SK-N-SH (cell line): ENCODE results near the gene RFTN1.

ENCODE experiments used
- PBX3 ChIP-seq: IDR thresholded peaks from 2 replicates; pipeline ENCODE4; 2012
- TF ChIP-seq, protein P1 (sequence below): fragments of 200-600 bp; sonication (generic); IDR thresholded peaks from 2 replicates; pipeline ENCODE4 v1.6.1; 2017; ENCODE audit warnings: antibody characterized with exemption, mild to moderate bottlenecking, moderate library complexity

DNA sequence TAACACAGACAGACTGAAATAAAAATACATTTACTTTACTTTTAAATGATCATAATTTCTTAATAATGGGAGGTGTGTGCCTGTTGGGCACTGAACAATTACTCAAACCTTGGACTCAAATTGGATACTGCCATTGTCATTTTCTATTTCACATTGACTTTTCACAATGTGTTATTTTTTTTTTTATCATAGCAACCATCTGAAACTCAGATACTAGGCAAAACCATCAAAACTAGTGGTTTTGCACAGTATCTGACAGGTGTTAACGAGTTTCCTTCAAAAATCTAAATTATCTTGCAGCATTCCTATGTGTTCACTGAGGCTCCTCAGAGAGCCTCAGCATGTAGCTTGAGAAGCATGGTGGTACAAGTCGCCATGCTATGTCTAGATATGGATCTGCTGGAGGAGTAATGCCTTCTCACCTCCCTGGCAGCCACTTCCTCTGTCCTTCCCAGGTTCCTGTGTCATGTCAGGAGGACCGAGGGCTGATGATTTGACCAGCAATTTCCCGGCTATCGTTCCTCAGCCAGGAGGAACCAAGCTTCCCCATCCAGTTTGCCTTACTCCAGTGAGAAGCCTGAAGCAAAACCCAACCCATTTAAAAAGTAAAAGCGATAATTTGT, 29.9 kb upstream of the RFTN1 start:
- no peak for TF ChIP-seq PBX3
- TF ChIP-seq, protein P1, sequence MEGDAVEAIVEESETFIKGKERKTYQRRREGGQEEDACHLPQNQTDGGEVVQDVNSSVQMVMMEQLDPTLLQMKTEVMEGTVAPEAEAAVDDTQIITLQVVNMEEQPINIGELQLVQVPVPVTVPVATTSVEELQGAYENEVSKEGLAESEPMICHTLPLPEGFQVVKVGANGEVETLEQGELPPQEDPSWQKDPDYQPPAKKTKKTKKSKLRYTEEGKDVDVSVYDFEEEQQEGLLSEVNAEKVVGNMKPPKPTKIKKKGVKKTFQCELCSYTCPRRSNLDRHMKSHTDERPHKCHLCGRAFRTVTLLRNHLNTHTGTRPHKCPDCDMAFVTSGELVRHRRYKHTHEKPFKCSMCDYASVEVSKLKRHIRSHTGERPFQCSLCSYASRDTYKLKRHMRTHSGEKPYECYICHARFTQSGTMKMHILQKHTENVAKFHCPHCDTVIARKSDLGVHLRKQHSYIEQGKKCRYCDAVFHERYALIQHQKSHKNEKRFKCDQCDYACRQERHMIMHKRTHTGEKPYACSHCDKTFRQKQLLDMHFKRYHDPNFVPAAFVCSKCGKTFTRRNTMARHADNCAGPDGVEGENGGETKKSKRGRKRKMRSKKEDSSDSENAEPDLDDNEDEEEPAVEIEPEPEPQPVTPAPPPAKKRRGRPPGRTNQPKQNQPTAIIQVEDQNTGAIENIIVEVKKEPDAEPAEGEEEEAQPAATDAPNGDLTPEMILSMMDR: no peak
